PC-3 (cell line): ENCODE data around the gene MAP2K7. TPM values are rescaled to one million over a fixed set of nuclear protein-coding genes. Genes with fewer than 3 reads are reported as not detected.

Experiments
- ATAC-seq: fragments of 200-7000 bp; cut with Tn5 transposase; 2 replicates; pipeline ENCODE4 v1.9.1; 2020; ENCODE audit warnings: mild to moderate bottlenecking, moderate library complexity
- BruUV-seq: library from RNA; stranded (reverse); fragments of 400-500 nt; replicated peaks from 2 replicates; lab custom pipeline; 2021; lab: Mats Ljungman, UMichigan
- CTCF ChIA-PET: fragments of 300-600 bp; sonication (Branson Sonifier 250); formaldehyde crosslinking; loops from one replicate; lab custom pipeline; 2022; ENCODE audit warnings: antibody characterized with exemption; lab: Charles Lee
- POLR2A ChIA-PET: fragments of 300-600 bp; sonication (Branson Sonifier 250); formaldehyde crosslinking; loops from one replicate; lab custom pipeline; 2022; ENCODE audit warnings: antibody characterized with exemption; ENCODE audit not compliant: unreplicated experiment; lab: Charles Lee
- DNase-seq: peaks from one replicate; pipeline ENCODE4 v3.0.0-alpha.2; 2015
- H2AFZ ChIP-seq: fragments of 300-600 bp; sonication (generic); 2 replicates; pipeline ENCODE4 v1.6.0; 2016; ENCODE audit warnings: antibody characterized with exemption, low read length
- H3F3A ChIP-seq: fragments of 300-600 bp; sonication (generic); one replicate; pipeline ENCODE4 v1.6.0; 2017; ENCODE audit warnings: antibody characterized with exemption, low read length, control low read depth, mild to moderate bottlenecking; ENCODE audit not compliant: unreplicated experiment
- H3K27ac ChIP-seq: fragments of 300-600 bp; sonication (generic); 2 replicates; pipeline ENCODE4 v1.5.1; 2016; ENCODE audit warnings: mild to moderate bottlenecking, low read length
- H3K27me3 ChIP-seq: fragments of 300-600 bp; sonication (generic); 2 replicates; pipeline ENCODE4 v1.6.1; 2016; ENCODE audit warnings: low read length, mixed read lengths
- H3K36me3 ChIP-seq: fragments of 300-600 bp; sonication (generic); 2 replicates; pipeline ENCODE4 v1.6.1; 2016; ENCODE audit warnings: low read depth, mixed run types, low read length, mixed read lengths
- H3K4me1 ChIP-seq: fragments of 300-600 bp; sonication (generic); 2 replicates; pipeline ENCODE4 v1.5.1; 2016; ENCODE audit warnings: low read length; ENCODE audit not compliant: insufficient read depth
- H3K4me2 ChIP-seq: fragments of 300-600 bp; sonication (generic); 2 replicates; pipeline ENCODE4 v1.6.0; 2016; ENCODE audit warnings: low read length
- H3K4me3 ChIP-seq: fragments of 300-600 bp; sonication (generic); 2 replicates; pipeline ENCODE4 v1.5.1; 2016; ENCODE audit warnings: mild to moderate bottlenecking, low read length, mixed read lengths
- H3K79me2 ChIP-seq: fragments of 300-600 bp; sonication (generic); 2 replicates; pipeline ENCODE4 v1.6.1; 2017; ENCODE audit warnings: low read length, mixed read lengths
- H3K9ac ChIP-seq: fragments of 300-600 bp; sonication (generic); 2 replicates; pipeline ENCODE4 v1.6.0; 2016; ENCODE audit warnings: mild to moderate bottlenecking, low read length
- H3K9me2 ChIP-seq: fragments of 300-600 bp; sonication (generic); replicated peaks from 2 replicates; pipeline ENCODE4 v1.6.1; 2016; ENCODE audit warnings: mixed run types, low read length, mixed read lengths
- H3K9me3 ChIP-seq: fragments of 300-600 bp; sonication (generic); 2 replicates; pipeline ENCODE4 v1.6.1; 2016; ENCODE audit warnings: low read length, mixed read lengths
- H4K20me1 ChIP-seq: fragments of 300-600 bp; sonication (generic); 2 replicates; pipeline ENCODE4 v1.6.1; 2016; ENCODE audit warnings: low read length, mixed read lengths
- CTCF ChIP-seq: fragments of 300-600 bp; sonication (generic); conservative IDR thresholded peaks from 2 replicates; pipeline ENCODE4 v1.5.1; 2017; ENCODE audit warnings: antibody characterized with exemption, low read depth, mild to moderate bottlenecking, low read length
- EZH2 ChIP-seq: fragments of 300-600 bp; sonication (generic); IDR thresholded peaks from one replicate; pipeline ENCODE4 v1.6.1; 2017; ENCODE audit warnings: antibody characterized with exemption, mild to moderate bottlenecking, low read length; ENCODE audit not compliant: unreplicated experiment
- EZH2phosphoT487 ChIP-seq: fragments of 300-600 bp; sonication (generic); IDR thresholded peaks from 2 replicates; pipeline ENCODE4 v1.6.1; 2018; ENCODE audit warnings: mild to moderate bottlenecking, antibody characterized with exemption, low read length, borderline replicate concordance
- intact Hi-C: fragments of 100-400 bp; cut with micrococcal nuclease; formaldehyde crosslinking; loops from 2 replicates; pipeline ENCODE4 v1.9.0; 2023
- total RNA-seq: library from RNA; depleted of rRNA; stranded (reverse); fragments of >200 nt; gene quantifications from 2 replicates; pipeline ENCODE4 v1.2.3, GENCODE V29; 2014

MAP2K7 gene
- total RNA-seq, 1 experiment from 2014 or later, result 39.3 TPM

- Histone ChIP-seq H3K4me3 (peak overlapping the region; percentile 74), H3K36me3 (peaks cover 5% of the 10 kb centered on the region; the same call in 1 of the 2 replicates), H3K4me2 (peak overlapping the region; percentile 90), H3F3A (no peaks in the 10 kb centered on the region), H3K79me2 (peaks cover 4% of the 10 kb centered on the region; the same call in 1 of the 2 replicates), H3K4me1 (peaks cover 28% of the 10 kb centered on the region), H3K27me3 (no peaks in the 10 kb centered on the region), H3K27ac (no peak overlapping the region), H3K9me2 (no peaks in the 10 kb centered on the region), H2AFZ (peak overlapping the region; percentile 87), H3K9ac (peak overlapping the region; percentile 73), H3K9me3 (no peaks in the 10 kb centered on the region), H4K20me1 (0 out of 2 replicates have a peak, but pooled peaks cover 1% of the 10 kb centered on the region)
- CTCF ChIA-PET, result interaction anchor here (0.7 kb wide), 1 partner anchor 13 kb away, joined by 6 read pairs; the partner anchor contains the start of gene MAP2K7
- POLR2A ChIA-PET, result interaction anchor here (0.7 kb wide), 1 partner anchor 18 kb away, joined by 3 read pairs; no protein-coding TSS in a partner anchor
- TF ChIP-seq CTCF (0 out of 2 replicates have a peak, but pooled peaks have one; percentile 13), EZH2phosphoT487 (no peak), EZH2 (no peak)
- ATAC-seq (peak; percentile 4), DNase-seq (peak; percentile 42)
- intact Hi-C loops, result no loop called here
- BruUV-seq, result no TSS peak
Observed at GRCh38 chr19:7916103-7916954, 12.7 kb downstream of the MAP2K7 start.

GRCh38 chr19:7916955-7917266, 13.2 kb downstream of the MAP2K7 start:
- no peaks in the 10 kb centered on the region for H3F3A ChIP-seq
- H3K27ac ChIP-seq, result no peak overlapping the region
- CTCF ChIA-PET, result no interaction called here
- no peak for DNase-seq
- POLR2A ChIA-PET, result interaction anchor here (0.7 kb wide), 1 partner anchor 18 kb away, joined by 3 read pairs; no protein-coding TSS in a partner anchor
- peak overlapping the region; percentile 90 for H3K4me2 ChIP-seq
- no peak for TF ChIP-seq CTCF
- no peaks in the 10 kb centered on the region; the same call in 1 of the 2 replicates for H3K36me3 ChIP-seq
- TSS peak; percentile 24 for BruUV-seq
- no peaks in the 10 kb centered on the region for H3K27me3 ChIP-seq
- peak overlapping the region; percentile 73 for H3K9ac ChIP-seq
- peaks cover 9% of the 10 kb centered on the region; the same call in 1 of the 2 replicates for H3K79me2 ChIP-seq
- intact Hi-C loops, result no loop called here
- H3K9me2 ChIP-seq, result no peaks in the 10 kb centered on the region
- peak overlapping the region; percentile 87 for H2AFZ ChIP-seq
- H3K4me1 ChIP-seq, result peaks cover 33% of the 10 kb centered on the region
- H3K9me3 ChIP-seq, result no peaks in the 10 kb centered on the region
- 0 out of 2 replicates have a peak, but pooled peaks cover 4% of the 10 kb centered on the region for H4K20me1 ChIP-seq
- no peak for ATAC-seq
- peak overlapping the region; percentile 74 for H3K4me3 ChIP-seq
